GM18520 (cell line): ENCODE results near the gene ACTBL2.

ENCODE experiments used
- ATAC-seq: cut with Tn5 transposase; IDR thresholded peaks from one replicate; pipeline ENCODE4 v1.9.1; 2021; ENCODE audit not compliant: unreplicated experiment

ACTBL2 gene

GRCh38 chr5:57450991-57451876 lies 31.4 kb downstream of the ACTBL2 start:
- no peak for ATAC-seq

GRCh38 chr5:57448751-57449150 lies 33.9 kb downstream of the ACTBL2 start:
- ATAC-seq: no peak

- ATAC-seq: no peak
Observed at GRCh38 chr5:57448287-57448686, 34.3 kb downstream of the ACTBL2 start.

- ATAC-seq: no peak
Observed at GRCh38 chr5:57447658-57448057, 35.0 kb downstream of the ACTBL2 start.

GRCh38 chr5:57446966-57447365 lies 35.6 kb downstream of the ACTBL2 start:
- no peak for ATAC-seq

GRCh38 chr5:57445705-57446037 lies 36.9 kb downstream of the ACTBL2 start:
- ATAC-seq: no peak

- ATAC-seq: no peak
Observed at GRCh38 chr5:57445006-57445704, 37.5 kb downstream of the ACTBL2 start.

- ATAC-seq: no peak
Observed at GRCh38 chr5:57442080-57442839, 40.4 kb downstream of the ACTBL2 start.

- ATAC-seq: no peak
Observed at GRCh38 chr5:57441557-57441956, 41.1 kb downstream of the ACTBL2 start.

- no peak for ATAC-seq
Observed at GRCh38 chr5:57439601-57440000, 43.0 kb downstream of the ACTBL2 start.

GRCh38 chr5:57437976-57438805 lies 44.4 kb downstream of the ACTBL2 start:
- no peak for ATAC-seq

- no peak for ATAC-seq
Observed at GRCh38 chr5:57436586-57436985, 46.0 kb downstream of the ACTBL2 start.

- ATAC-seq: no peak
Observed at GRCh38 chr5:57435701-57436134, 46.9 kb downstream of the ACTBL2 start.

GRCh38 chr5:57434683-57435082 lies 47.9 kb downstream of the ACTBL2 start:
- ATAC-seq: no peak

- ATAC-seq: no peak
Observed at GRCh38 chr5:57434227-57434640, 48.4 kb downstream of the ACTBL2 start.

GRCh38 chr5:57432876-57433275 lies 49.7 kb downstream of the ACTBL2 start:
- ATAC-seq: no peak

- no peak for ATAC-seq
Observed at GRCh38 chr5:57431759-57432158, 50.9 kb downstream of the ACTBL2 start.
